HTR-8/SVneo (cell line): ENCODE data around the gene CCDC82.

Experiments used
- DNase-seq: peaks from one replicate; pipeline ENCODE4 v3.0.0; 2011; ENCODE audit warnings: low spot score, mixed read lengths; ENCODE audit not compliant: insufficient read length
- FAIRE-seq: peaks from 2 replicates; lab custom pipeline; 2011; peaks lifted over from hg19 to GRCh38; lab: Jason Lieb, UNC

Gene CCDC82

DNA sequence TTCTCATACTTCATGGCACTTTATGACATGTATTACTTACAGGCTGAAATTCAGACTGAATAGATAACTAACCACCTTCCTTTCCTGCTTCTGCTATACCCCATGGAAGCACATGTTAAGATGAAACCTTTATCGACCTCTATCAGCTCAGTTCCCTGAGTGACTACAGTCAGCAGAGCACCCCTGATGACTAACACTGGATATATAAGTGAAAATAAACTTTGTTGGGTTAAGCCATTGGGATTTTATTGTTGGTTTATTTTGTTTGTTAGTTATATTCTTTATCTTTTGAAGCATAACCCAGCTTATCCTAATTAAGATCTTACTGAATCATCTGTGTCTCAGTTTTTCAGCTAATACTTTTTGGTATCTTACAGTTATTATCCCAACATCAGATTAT lies 23.7 kb downstream of the CCDC82 start:
- DNase-seq (no peak), FAIRE-seq (no peak)

DNA sequence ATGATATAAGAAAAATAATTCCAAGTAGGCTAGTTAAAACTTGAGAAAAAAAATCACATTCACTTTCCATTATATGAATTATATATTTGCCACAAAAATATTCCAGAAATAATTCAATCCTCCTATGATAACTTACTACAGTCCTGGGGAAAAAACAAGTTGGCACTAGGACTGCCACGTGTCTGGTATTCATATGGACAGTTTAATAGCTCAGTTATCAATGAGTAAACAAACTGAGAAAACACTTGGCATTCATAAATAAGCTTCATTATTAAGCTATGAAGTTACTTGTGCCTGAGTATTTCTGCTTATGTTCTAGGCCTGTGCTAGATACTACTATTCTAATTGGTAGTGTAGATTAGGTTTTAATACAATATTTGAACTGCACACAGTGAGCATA lies 24.2 kb downstream of the CCDC82 start:
- FAIRE-seq (no peak), DNase-seq (no peak)

DNA sequence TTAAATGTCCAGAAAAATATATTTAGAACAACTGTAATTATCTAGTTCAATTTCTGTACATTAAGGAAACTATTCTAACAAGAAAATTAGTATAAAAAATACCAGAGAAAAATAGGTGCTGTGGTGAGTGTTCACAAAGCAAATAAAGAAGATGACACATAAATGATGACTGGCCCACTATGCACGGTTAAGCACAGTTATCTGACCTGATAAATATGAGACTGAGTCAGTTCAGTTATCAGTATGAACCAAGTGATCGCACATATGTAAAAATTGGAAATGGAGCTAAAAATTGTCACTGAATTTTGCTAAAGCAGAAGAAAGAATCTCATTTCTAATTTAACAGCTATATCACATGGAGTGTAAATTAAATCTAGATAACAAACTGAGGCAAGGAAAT lies 27.9 kb downstream of the CCDC82 start:
- no peak for FAIRE-seq
- DNase-seq: no peak

DNA sequence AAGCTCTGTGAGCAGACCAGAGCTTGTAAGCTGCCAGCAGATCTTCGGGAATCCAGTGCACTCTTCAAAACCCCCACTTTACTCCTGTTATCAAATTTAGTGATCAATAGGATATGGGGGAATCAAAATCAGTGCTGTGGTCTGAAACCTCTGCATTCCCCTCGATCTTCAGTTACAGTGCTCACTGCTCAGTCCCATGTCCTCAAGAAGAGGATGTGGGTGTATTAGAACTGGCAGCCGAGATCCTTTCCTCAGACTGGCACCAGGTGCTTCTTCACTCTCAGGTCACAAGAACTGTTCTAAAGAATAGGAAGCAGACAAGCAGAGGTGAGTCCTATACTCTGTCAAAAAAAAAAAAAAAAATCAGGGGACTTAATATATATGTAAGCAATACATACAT lies 31.4 kb downstream of the CCDC82 start:
- DNase-seq: no peak
- FAIRE-seq: no peak

DNA sequence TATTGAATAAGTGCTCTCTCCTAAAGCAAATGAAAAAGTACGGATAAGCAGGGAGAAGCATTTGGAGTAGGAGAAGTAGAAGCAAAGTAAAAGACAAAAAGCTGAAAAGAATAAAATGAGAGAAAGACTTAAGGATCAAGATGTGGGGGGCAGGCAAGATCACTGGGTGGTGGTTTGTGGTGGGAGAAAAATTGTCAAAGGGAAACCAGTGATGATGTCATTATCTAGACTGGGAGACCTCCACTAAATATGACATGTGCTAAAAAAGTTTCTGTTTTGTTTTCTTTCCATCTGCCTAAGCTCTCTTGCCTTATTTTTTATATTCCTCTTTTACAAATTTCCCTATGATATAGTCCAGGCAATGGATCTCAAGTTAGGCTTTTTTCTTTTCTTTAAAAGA lies 31.9 kb downstream of the CCDC82 start:
- no peak for FAIRE-seq
- no peak for DNase-seq

DNA sequence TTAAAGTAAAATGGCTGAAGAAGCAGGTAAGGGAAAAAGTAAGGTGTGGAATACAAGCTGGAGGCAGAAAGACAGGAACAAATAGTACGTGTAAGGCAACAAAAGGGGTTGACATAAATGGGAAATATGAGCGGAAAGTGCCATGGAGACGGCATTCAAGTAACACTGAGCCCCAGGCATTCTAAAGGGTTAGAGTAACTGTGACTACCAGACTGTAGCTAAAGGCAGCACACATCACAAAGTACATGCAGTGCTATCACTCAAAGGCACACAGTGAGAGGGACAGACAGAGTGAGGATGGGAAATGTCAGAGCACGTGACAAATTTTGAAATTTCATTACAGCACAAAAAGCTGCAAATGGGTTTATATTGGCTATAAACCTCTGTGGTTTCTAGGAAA lies 32.9 kb downstream of the CCDC82 start:
- peak; percentile 36 for FAIRE-seq
- no peak for DNase-seq

DNA sequence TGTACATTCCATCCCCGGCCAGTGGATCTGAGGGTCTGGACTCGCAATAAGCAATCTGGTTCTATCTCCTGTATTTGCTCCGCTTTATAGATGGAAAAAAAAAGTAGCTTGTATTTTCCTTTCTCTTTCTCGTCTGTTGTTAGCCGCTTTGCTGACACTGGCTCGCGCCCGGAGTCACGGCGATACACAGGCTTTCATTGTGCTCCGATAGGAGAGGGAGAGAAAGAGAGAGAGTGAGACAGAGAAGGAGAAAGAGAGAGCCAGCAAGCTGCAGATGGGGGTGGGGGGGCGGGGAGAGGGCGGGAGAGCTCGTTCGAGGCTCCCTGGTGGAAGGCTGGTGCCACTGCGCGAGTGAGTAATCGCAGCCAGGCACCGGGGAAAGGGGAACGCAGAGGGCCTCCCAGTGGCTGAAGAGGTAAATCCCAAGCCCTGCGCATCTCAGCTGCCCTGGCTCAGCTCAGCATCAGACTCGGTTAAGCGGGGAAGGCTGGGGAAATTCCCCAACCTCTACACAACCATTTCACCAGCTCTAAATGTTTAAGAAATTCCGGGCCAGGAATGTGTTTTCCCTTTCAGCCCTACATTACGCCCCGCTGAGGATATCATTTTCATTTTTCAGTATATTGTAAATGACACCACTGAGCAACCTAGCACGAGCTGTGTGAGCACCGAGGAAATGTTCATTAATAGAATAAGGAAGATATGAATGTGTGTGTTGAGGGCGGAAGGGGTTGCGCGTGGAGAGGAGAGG lies 46.6 kb downstream of the CCDC82 start, which contains the start of gene MAML2:
Gene MAML2, minus strand, starts transcription at position 235 of the 751 bp plus-strand sequence. CDS start 1,300 bp downstream, outside the sequence.
- FAIRE-seq: no peak
- DNase-seq: peak; percentile 97

DNA sequence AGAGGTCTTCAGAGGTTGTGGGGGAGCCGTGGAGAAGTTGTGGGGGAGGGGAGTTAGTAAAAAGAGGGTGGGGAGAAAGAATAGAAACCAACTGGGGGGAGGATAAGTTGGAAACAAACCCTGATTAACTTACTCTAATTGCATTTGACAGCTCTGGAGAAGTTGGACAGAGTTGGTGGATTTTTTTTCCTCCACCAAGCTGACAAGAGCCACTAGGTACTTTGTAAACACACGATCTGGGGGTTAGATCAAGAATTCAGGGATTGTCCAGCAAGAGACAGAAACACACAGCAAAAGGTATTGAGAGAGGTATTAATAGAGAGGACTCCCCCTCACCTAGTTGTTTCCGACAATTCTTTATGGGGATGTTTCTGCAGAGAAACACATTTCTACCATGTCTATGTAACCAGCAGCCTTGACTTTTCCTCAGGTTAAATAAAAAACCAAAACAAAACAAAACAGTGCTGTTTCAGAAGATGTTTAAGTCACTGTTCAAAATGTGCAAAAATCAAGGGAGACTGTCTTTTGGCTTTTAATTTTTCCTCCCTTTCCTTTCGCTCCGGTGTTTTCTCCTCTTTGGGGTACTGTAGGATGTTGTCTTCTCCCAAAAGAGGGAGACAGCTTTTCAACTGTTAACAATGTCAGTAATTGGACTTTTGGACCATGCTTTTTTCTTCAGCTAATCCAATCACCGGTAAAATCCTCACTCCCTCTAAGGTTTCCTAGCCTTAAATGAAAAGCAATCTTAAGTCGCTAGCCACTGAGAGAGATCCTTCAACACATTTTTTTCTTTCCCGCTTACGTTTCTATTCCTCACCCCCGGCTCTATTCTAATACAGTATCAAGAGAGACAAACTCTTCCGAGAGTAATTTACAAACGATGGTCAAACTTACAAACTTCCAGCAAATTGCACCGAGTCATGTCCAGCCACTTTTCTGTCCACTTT lies 47.4 kb downstream of the CCDC82 start:
- DNase-seq (no peak), FAIRE-seq (no peak)

DNA sequence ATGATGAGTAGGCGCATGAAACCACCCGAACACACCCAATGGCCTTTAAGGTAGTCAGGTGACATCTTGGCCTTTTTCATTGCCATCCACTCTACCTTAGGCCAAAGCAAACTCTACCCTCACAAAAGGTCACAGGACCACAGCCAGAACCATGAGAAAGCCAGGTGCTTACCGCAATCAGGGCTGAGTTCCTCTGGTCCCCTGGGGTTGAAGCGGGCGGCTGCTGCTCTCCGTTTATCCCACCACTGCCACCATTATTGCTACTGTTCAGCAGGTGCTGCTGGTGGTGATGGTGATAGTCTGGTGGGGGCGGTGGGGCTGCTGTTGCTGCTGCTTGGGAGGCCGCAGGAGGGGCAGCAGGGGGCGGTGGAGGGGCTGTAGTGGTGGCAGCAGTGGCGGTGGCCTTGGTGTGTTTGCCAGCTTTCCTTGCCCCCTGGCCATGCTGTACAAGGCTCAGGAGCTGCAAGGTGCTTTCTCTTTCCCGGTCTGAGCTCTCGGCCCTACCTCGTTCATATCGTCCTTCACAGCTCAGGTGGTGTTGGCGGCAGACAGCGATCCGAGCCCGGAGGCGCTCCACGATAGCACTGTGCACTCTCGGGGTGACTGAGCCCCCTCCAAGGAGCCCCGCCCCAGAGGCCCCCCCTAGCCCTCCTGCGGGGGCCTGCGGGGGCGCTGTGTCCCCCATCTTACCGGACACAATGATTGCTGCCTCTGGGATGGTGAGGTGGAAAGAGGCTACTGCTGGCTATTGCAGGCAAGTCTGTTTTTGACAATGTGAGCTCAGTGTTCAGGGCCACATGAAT lies 48.3 kb downstream of the CCDC82 start:
- DNase-seq (peak; percentile 69), FAIRE-seq (no peak)

DNA sequence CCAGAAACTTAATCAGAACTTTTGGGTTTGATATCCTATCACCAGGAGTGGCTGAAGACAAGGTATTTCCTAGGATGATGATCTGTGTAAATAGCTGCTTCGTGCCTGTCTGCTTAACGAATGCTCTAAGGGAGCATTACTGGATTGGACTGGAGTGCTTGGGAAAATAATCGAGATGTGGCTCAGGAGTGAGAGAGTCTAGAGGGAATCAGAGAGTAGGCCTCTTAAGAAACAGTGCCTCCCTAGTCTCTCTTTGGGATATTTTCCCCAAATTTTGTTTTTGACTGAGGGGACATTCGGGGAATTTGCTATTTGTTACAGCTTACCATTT lies 49.2 kb downstream of the CCDC82 start:
- DNase-seq: no peak
- no peak for FAIRE-seq

DNA sequence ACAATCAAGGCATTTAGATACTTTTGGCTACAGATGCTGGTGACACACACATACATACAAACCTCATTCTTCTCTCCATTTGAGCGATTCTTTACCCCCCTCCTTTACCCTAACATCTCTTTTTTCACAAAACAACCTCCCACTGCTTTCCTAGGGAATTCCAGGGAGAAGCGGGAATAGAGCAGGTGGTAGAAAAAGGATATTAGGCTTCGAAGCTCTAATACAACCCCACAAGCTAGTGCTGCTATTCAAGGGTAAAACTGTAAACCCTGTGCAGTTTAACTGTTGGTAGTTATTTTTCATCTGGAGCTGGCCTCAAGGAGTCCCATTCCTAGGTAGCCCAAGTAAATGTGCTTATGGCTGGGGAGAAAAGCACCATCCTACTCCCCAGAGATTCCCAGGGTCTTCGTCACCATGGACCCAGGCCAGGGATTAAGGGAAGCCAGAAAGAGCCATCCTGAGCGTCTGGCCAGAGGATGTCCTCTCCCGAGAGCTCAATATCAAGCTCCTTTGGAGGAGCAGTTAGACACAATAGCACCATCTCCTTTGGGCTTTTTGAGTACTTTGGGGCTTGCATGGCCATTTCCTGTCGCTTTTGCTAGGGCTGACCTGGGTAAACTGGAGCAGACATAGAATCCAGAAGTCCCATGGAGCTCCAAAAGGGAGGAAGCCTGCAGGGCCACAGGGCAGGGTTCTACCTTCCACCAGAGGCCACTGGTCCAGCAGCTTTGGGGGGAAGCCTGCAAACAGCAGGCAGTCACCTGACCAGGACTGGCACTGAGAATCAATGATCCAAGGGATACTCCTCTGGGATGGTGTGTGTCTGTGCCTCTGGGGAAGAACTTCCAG lies 49.8 kb downstream of the CCDC82 start:
- no peak for DNase-seq
- no peak for FAIRE-seq

DNA sequence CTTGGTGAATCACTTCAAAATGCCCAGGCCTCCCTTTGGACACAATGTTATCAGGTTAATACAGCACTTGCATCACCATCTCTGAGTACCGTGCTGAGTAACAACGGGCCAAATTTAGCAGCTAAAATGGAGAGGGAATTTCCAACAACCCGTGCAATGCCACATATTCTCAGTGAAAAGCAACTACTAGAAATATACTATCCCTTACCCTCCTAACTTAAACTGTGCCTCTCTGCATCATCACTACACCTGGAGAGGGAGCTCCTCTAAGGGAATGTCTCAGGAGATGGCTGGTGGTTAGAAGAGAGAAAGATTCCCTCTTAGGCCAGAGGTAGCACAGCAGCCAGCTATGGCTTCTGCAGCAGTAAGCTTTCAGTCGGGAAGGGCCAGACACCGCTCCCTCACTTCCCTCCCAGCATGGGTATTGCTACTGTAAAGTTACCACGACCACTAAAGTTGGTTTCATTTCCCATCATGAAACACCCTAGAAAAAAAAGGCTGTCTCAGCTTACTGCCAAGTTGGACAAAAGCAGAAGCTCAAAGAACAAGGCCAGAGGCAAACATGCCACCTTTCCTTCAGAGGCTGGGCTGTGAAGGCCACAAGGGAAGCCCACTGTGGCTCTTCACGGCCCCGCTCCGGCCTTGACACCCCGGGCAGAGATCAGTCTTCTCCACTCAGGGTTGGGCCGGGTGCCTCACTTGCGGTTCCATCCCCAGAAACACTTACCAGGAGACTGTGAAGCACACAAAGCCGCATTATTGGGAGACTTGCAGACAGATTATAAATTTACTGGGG lies 50.6 kb downstream of the CCDC82 start:
- no peak for FAIRE-seq
- no peak for DNase-seq

DNA sequence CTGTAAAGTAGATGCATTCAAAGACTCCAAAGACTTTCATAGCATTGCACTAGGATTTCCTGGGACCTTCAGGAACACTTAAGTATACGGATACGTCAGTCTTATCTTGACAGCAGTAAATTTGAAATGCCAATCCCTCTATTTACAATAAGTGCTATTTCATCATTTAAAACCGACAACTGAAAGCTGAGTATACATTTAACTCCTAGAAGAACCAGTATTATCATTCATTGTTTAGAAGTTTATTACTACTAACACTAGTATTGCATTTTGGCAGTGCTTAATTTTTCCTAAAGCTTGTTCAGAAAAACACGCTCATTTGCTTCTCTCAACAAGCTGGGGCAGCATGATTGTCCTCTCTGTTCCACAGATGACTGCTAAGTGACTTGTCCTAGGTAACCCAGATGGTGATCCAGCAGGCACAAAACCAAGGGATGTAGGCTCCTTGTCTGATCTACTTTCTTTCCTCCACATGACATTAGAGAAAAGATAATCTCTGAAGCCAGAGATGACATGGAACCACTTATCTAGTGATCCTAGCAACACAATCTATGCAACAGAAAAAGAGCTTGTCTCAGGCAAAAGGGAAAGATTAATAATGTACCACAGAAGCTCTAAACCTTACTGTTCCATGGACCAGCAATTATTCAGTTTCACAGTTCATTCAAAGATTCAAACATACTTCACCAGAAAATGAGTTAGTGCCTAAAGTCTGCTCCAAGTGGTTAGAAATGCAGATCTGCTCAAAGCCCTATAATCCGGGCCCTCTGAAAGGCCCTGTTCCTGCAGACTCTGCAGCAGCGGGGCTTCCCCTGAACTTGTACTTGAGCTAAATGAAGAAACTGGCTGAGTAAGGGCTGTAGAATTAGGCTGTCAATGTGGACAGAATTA lies 51.9 kb downstream of the CCDC82 start:
- no peak for DNase-seq
- FAIRE-seq: no peak

DNA sequence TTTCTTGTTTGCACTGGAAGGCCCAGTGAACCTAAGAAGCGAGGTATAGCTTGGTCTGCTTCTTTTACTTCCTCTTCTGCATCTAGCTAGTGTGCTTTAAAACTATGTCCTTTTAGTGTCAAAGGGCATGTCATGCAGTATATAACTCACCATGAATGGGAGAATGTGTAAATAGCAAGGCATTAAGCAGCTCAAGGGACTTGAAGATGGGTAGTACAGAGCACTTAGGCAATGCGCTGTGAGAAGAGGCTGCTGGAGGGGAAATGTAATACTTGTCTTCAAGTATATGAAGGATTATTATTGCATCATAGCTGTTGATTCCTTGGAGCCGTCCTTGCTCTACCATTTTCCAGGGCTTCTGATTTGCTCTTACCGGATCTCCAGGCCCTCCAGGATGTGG lies 54.3 kb downstream of the CCDC82 start:
- DNase-seq: no peak
- no peak for FAIRE-seq

DNA sequence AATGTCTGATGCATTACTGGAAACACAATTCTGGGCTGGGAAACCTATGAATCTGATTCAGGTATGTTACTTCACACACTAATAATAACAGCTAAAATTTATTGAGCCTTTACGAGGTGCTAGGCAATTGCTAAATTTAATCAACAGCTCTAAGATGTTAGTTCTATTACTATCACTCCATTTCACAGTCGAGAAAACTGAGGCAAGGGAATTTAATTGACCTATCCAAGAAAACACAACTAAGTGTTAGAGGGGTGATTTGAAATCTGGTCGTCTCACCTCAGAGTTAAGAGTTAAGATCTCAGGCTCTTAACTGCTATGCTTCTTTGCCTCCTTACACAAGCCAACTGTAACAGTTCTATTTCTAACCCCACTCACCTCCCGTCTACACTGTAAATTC lies 55.5 kb downstream of the CCDC82 start:
- DNase-seq (no peak), FAIRE-seq (no peak)

DNA sequence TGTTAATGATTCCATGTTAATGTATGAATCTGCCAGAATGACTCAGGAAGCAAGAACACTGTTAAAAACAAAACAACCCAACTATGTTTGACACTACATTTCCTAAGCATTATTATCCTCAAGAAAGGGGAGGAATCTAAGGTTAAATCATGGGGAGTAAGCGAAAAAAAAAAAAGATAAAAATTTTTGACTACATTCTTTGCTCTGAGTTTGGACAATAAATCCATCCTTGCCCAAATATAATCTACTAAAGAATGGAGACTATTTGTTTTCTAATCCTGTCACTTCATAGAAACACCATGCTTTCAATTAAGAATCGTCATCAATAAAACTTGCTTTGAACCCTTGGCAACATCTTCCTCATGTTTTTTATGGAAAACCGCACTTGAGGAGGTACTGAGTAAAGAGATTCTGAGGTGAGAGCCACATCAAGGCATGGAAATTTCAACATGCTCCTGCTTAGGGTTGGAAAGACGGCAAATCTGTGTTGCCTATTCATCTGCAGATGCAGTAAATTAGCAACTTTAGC lies 56.5 kb downstream of the CCDC82 start:
- FAIRE-seq (no peak), DNase-seq (no peak)

DNA sequence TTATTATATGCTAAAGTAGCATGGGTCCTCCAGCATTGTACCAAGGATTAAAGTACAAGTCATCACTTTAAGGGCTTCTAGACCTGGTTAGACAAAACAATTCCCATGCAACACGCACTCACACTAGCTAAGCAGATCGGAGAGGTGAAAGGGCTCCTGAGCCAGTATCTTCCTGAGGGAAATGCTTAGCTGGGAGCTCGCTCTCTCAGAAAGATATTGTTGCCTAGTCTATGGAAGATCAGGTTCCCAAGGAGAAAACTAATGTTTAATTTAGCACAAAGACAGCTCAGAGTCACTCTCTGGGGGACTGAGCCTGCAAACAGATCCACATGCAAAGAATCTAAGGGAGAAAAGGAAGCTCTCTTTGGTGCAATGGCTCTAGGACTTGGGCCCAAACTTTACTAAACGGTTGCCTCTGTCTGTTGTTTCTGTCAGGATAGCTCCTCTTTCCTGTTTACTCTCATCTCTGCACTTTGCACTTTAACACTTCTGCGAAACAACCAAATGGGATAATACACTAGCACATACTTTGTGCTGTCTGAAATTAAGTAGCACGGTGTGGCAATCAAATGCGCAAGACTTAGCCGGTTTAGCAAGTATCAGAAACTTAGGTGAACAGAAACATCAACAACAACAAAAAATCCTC lies 57.5 kb downstream of the CCDC82 start:
- DNase-seq (no peak), FAIRE-seq (no peak)
